ENCODE measurements around the gene BRIX1.

- TF ChIP-seq CTCF (IDR thresholded peaks at IDR 0.05 in 8 of 11, conservative IDR thresholded peaks at IDR 0.05 in 3 of 11) (no peak), POLR2AphosphoS5 (IDR thresholded peaks at IDR 0.05) (no peak)
Observed at GRCh38 chr5:34903260-34903659, 12.3 kb upstream of the BRIX1 start.
